ENCODE data around the gene RBM10.
A peak's percentile ranks its signal among the peaks of the same experiment; 100 is the strongest.

RBM10 gene

GRCh38 chrX:47146121-47146935, 1.3 kb downstream of the RBM10 start:
- Histone ChIP-seq H3K4me1 (ENCODE audit: insufficient read depth, insufficient read length) (peaks cover 9% of the 10 kb centered on the region), H3K27me3 (ENCODE audit: insufficient read depth, insufficient read length) (no peaks in the 10 kb centered on the region), H3K36me3 (ENCODE audit: insufficient read depth, insufficient read length, low read length) (peaks cover 51% of the 10 kb centered on the region), H3K9me3 (ENCODE audit: insufficient read depth, low read length) (no peaks in the 10 kb centered on the region), H3K4me3 (ENCODE audit: insufficient read length, low read depth) (peak overlapping the region; percentile 93), H3K9ac (ENCODE audit: insufficient read length, low read depth) (peak overlapping the region; percentile 96)
- no peak for DNase-seq (ENCODE audit: low read depth, low spot score)
- TF ChIP-seq SUZ12 (IDR thresholded peaks at IDR 0.05; ENCODE audit: extremely low read depth, insufficient read depth, insufficient read length) (no peak), ZNF274 (IDR thresholded peaks at IDR 0.05; ENCODE audit: low read depth, low read length) (no peak), YY1 (IDR thresholded peaks at IDR 0.05; ENCODE audit: insufficient read depth, insufficient read length) (no peak)

- H3K9ac ChIP-seq (ENCODE audit: insufficient read length, low read depth): peak overlapping the region; percentile 96
- H3K9me3 ChIP-seq (ENCODE audit: insufficient read depth, low read length): no peaks in the 10 kb centered on the region
- H3K4me3 ChIP-seq (ENCODE audit: insufficient read length, low read depth): peak overlapping the region; percentile 93
- H3K27me3 ChIP-seq (ENCODE audit: insufficient read depth, insufficient read length): no peaks in the 10 kb centered on the region
- TF ChIP-seq SUZ12 (IDR thresholded peaks at IDR 0.05; ENCODE audit: extremely low read depth, insufficient read depth, insufficient read length): no peak
- TF ChIP-seq ZNF274 (IDR thresholded peaks at IDR 0.05; ENCODE audit: low read depth, low read length): no peak
- TF ChIP-seq YY1 (IDR thresholded peaks at IDR 0.05; ENCODE audit: insufficient read depth, insufficient read length): no peak
- no peak for DNase-seq (ENCODE audit: low read depth, low spot score)
- H3K4me1 ChIP-seq (ENCODE audit: insufficient read depth, insufficient read length): peaks cover 9% of the 10 kb centered on the region
- peaks cover 52% of the 10 kb centered on the region for H3K36me3 ChIP-seq (ENCODE audit: insufficient read depth, insufficient read length, low read length)
Measured at GRCh38 chrX:47146936-47147859, 2.2 kb downstream of the RBM10 start.

DNA sequence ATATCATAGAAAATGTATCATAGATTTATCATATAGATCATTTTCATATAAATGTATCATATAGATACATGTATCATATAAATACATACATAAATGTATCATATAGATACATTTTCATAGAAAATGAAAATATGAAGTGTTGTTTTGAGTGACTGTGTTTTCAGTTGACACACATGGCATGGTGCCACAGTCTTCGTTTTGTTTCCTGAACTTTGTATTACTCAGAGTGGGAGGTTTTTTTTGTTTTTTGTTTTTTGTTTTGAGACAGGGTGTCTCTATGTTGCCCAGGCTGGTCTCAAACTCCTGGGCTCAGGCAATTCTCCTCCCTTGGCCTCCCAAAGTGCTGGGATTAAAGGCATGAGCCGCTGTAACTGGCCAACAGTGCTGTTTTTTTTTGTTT, 3.9 kb downstream of the RBM10 start:
- H3K27me3 ChIP-seq (ENCODE audit: insufficient read depth, insufficient read length): no peaks in the 10 kb centered on the region
- peaks cover 9% of the 10 kb centered on the region for H3K4me1 ChIP-seq (ENCODE audit: insufficient read depth, insufficient read length)
- H3K36me3 ChIP-seq (ENCODE audit: insufficient read depth, insufficient read length, low read length): peaks cover 51% of the 10 kb centered on the region
- no peak for DNase-seq (ENCODE audit: low read depth, low spot score)
- TF ChIP-seq YY1 (IDR thresholded peaks at IDR 0.05; ENCODE audit: insufficient read depth, insufficient read length): no peak
- TF ChIP-seq SUZ12 (IDR thresholded peaks at IDR 0.05; ENCODE audit: extremely low read depth, insufficient read depth, insufficient read length): no peak
- no peak for TF ChIP-seq ZNF274 (IDR thresholded peaks at IDR 0.05; ENCODE audit: low read depth, low read length)
- no peaks in the 10 kb centered on the region for H3K9me3 ChIP-seq (ENCODE audit: insufficient read depth, low read length)
- H3K9ac ChIP-seq (ENCODE audit: insufficient read length, low read depth): no peak overlapping the region
- no peak overlapping the region for H3K4me3 ChIP-seq (ENCODE audit: insufficient read length, low read depth)

DNA sequence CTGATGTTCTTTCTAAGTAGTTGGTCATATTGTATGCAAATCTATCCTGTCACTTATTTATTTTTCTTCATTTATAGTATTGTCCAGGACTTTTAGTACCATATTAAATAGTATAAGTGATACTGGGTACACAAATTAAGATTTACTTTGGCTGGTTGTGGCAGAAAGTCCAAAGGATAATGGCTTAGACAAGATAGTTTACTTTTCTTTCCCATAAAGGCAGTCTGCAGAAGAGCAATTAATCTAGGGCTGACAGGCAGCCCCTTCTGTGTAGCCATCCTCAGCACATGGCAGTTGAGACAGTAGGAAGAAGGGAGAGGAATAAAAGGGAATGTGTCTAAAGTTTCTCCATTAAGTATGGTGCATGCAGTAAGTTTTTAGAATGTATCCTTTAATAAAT, 6.4 kb downstream of the RBM10 start:
- Histone ChIP-seq H3K27me3 (ENCODE audit: insufficient read depth, insufficient read length) (no peaks in the 10 kb centered on the region), H3K9ac (ENCODE audit: insufficient read length, low read depth) (no peak overlapping the region), H3K9me3 (ENCODE audit: insufficient read depth, low read length) (no peaks in the 10 kb centered on the region), H3K4me1 (ENCODE audit: insufficient read depth, insufficient read length) (peaks cover 9% of the 10 kb centered on the region), H3K4me3 (ENCODE audit: insufficient read length, low read depth) (no peak overlapping the region), H3K36me3 (ENCODE audit: insufficient read depth, insufficient read length, low read length) (peaks cover 62% of the 10 kb centered on the region)
- DNase-seq (ENCODE audit: low read depth, low spot score): no peak
- no peak for TF ChIP-seq SUZ12 (IDR thresholded peaks at IDR 0.05; ENCODE audit: extremely low read depth, insufficient read depth, insufficient read length)

GRCh38 chrX:47156611-47157520, 11.8 kb downstream of the RBM10 start:
- Histone ChIP-seq H3K4me1 (ENCODE audit: insufficient read depth, insufficient read length) (no peaks in the 10 kb centered on the region), H3K36me3 (ENCODE audit: insufficient read depth, insufficient read length, low read length) (peaks cover 56% of the 10 kb centered on the region), H3K9me3 (ENCODE audit: insufficient read depth, low read length) (no peaks in the 10 kb centered on the region), H3K9ac (ENCODE audit: insufficient read length, low read depth) (no peak overlapping the region), H3K27me3 (ENCODE audit: insufficient read depth, insufficient read length) (no peaks in the 10 kb centered on the region), H3K4me3 (ENCODE audit: insufficient read length, low read depth) (no peak overlapping the region)
- no peak for DNase-seq (ENCODE audit: low read depth, low spot score)
- TF ChIP-seq YY1 (IDR thresholded peaks at IDR 0.05; ENCODE audit: insufficient read depth, insufficient read length) (no peak), ZNF274 (IDR thresholded peaks at IDR 0.05; ENCODE audit: low read depth, low read length) (no peak), SUZ12 (IDR thresholded peaks at IDR 0.05; ENCODE audit: extremely low read depth, insufficient read depth, insufficient read length) (no peak)

GRCh38 chrX:47158131-47158530, 13.1 kb downstream of the RBM10 start:
- Histone ChIP-seq H3K4me1 (ENCODE audit: insufficient read depth, insufficient read length) (no peaks in the 10 kb centered on the region), H3K4me3 (ENCODE audit: insufficient read length, low read depth) (no peak overlapping the region), H3K27me3 (ENCODE audit: insufficient read depth, insufficient read length) (no peaks in the 10 kb centered on the region), H3K9ac (ENCODE audit: insufficient read length, low read depth) (no peak overlapping the region), H3K36me3 (ENCODE audit: insufficient read depth, insufficient read length, low read length) (peaks cover 57% of the 10 kb centered on the region), H3K9me3 (ENCODE audit: insufficient read depth, low read length) (no peaks in the 10 kb centered on the region)
- no peak for DNase-seq (ENCODE audit: low read depth, low spot score)
- TF ChIP-seq SUZ12 (IDR thresholded peaks at IDR 0.05; ENCODE audit: extremely low read depth, insufficient read depth, insufficient read length) (no peak), YY1 (IDR thresholded peaks at IDR 0.05; ENCODE audit: insufficient read depth, insufficient read length) (no peak), ZNF274 (IDR thresholded peaks at IDR 0.05; ENCODE audit: low read depth, low read length) (no peak)
